ENCODE measurements around the gene MAPK8IP3.
"Not testable (repeated sequence)": the region's sequence is repeated elsewhere in the genome, so short reads cannot be mapped to it uniquely, and the experiment has no call there.

Gene MAPK8IP3

GRCh38 chr16:1712791-1713261 is 6.8 kb downstream of the MAPK8IP3 start:
- no peak for DNase-seq (ENCODE audit: low read depth)

- no peak for DNase-seq (ENCODE audit: low read depth)
Measured at GRCh38 chr16:1713331-1713730, 7.3 kb downstream of the MAPK8IP3 start.

- no peak for DNase-seq (ENCODE audit: low read depth)
Measured at GRCh38 chr16:1713933-1714332, 7.9 kb downstream of the MAPK8IP3 start.

- DNase-seq (ENCODE audit: low read depth), result no peak
Measured at GRCh38 chr16:1715220-1715619, 9.2 kb downstream of the MAPK8IP3 start.

- DNase-seq (ENCODE audit: low read depth), result not testable (repeated sequence)
Measured at GRCh38 chr16:1718236-1718635, 12.2 kb downstream of the MAPK8IP3 start.

GRCh38 chr16:1719559-1720229 is 13.7 kb downstream of the MAPK8IP3 start:
- DNase-seq (ENCODE audit: low read depth), result not testable (repeated sequence)

- no peak for DNase-seq (ENCODE audit: low read depth)
Measured at GRCh38 chr16:1721372-1721771, 15.4 kb downstream of the MAPK8IP3 start.

GRCh38 chr16:1723450-1724147 is 17.6 kb downstream of the MAPK8IP3 start:
- DNase-seq (ENCODE audit: low read depth), result no peak

GRCh38 chr16:1724491-1724890 is 18.5 kb downstream of the MAPK8IP3 start:
- DNase-seq (ENCODE audit: low read depth), result no peak

GRCh38 chr16:1726661-1727502 is 20.9 kb downstream of the MAPK8IP3 start:
- no peak for DNase-seq (ENCODE audit: low read depth)

- no peak for DNase-seq (ENCODE audit: low read depth)
Measured at GRCh38 chr16:1727651-1728624, 21.9 kb downstream of the MAPK8IP3 start.

GRCh38 chr16:1729026-1729425 is 23.0 kb downstream of the MAPK8IP3 start:
- DNase-seq (ENCODE audit: low read depth), result no peak

GRCh38 chr16:1729445-1729844 is 23.4 kb downstream of the MAPK8IP3 start:
- DNase-seq (ENCODE audit: low read depth), result no peak

- DNase-seq (ENCODE audit: low read depth), result no peak
Measured at GRCh38 chr16:1731073-1731472, 25.1 kb downstream of the MAPK8IP3 start.

- no peak for DNase-seq (ENCODE audit: low read depth)
Measured at GRCh38 chr16:1731603-1732002, 25.6 kb downstream of the MAPK8IP3 start.

- no peak for DNase-seq (ENCODE audit: low read depth)
Measured at GRCh38 chr16:1732071-1732470, 26.1 kb downstream of the MAPK8IP3 start.

GRCh38 chr16:1732551-1732987 is 26.6 kb downstream of the MAPK8IP3 start:
- DNase-seq (ENCODE audit: low read depth), result not testable (repeated sequence)

GRCh38 chr16:1734123-1734522 is 28.1 kb downstream of the MAPK8IP3 start:
- no peak for DNase-seq (ENCODE audit: low read depth)

- DNase-seq (ENCODE audit: low read depth), result no peak
Measured at GRCh38 chr16:1734816-1735215, 28.8 kb downstream of the MAPK8IP3 start.

GRCh38 chr16:1740234-1740633 is 34.2 kb downstream of the MAPK8IP3 start:
- no peak for DNase-seq (ENCODE audit: low read depth)

- DNase-seq (ENCODE audit: low read depth), result no peak
Measured at GRCh38 chr16:1740781-1741490, 34.9 kb downstream of the MAPK8IP3 start.

All from activated T-helper 9 cell treated with anti-CD3 and anti-CD28 coated beads, Interleukin-2, amount 50 U/mL, for 16 hours (primary cell).